SK-N-SH treated with all-trans-retinoic acid at 6 μM for 48 hours (cell line): ENCODE measurements around the gene OTOA.

Source experiments
- ISL1 ChIP-seq: fragments of 250-450 bp; sonication (Bioruptor Pico); IDR thresholded peaks from 2 replicates; pipeline ENCODE4 v2.1.2; 2022; ENCODE audit warnings: mild to moderate bottlenecking, moderate library complexity
- PATZ1 ChIP-seq: fragments of 250-450 bp; sonication (Bioruptor Pico); IDR thresholded peaks from 2 replicates; pipeline ENCODE4 v1.8.0; 2020; ENCODE audit warnings: mild to moderate bottlenecking, moderate library complexity, borderline replicate concordance
- ZNF565 ChIP-seq: fragments of 450-650 bp; formaldehyde crosslinking; conservative IDR thresholded peaks from 2 replicates; pipeline ENCODE4 v1.5.0; 2020; ENCODE audit warnings: low read depth, mild to moderate bottlenecking, moderate library complexity
- ZNF70 ChIP-seq: fragments of 450-650 bp; formaldehyde crosslinking; IDR thresholded peaks from 2 replicates; pipeline ENCODE4 v1.5.0; 2020; ENCODE audit warnings: mild to moderate bottlenecking, moderate library complexity

GRCh38 chr16:21619765-21620425, 43.9 kb upstream of the OTOA start:
- no peak for TF ChIP-seq ZNF565
- TF ChIP-seq PATZ1, result no peak
- no peak for TF ChIP-seq ZNF70 (CRISPR knock-in tag)
- TF ChIP-seq ISL1 (CRISPR knock-in tag), result no peak
